Measurements from ENCODE around the gene FBRS. TPM values are rescaled to one million over a fixed set of nuclear protein-coding genes. Genes with fewer than 3 reads are reported as not detected.
A peak's percentile ranks its signal among the peaks of the same experiment; 100 is the strongest.

FBRS gene
- total RNA-seq, 2 experiments from 2014 or later: 36.8 to 89.8 TPM

DNA sequence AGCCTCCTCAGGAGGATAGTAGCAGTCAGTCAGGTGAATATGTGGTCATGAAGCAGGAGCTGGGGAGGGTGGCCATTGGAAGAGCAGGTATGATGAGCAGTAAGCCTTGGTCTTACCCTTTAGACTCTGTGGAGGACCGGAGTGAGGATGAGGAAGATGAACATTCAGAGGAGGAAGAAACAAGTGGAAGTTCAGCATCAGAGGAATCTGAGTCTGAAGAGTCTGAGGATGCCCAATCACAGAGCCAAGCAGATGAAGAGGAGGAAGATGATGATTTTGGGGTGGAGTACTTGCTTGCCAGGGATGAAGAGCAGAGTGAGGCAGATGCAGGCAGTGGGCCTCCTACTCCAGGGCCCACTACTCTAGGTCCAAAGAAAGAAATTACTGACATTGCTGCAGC, 53.5 kb downstream of the FBRS start:
- TSS peak; percentile 82 for BruUV-seq (replicated peaks)
- POLR2A ChIA-PET: interaction anchor here (0.6 to 1.0 kb wide), 3 partner anchors 14 to 154 kb away, joined by 3 to 9 read pairs (median 3); no protein-coding TSS in a partner anchor
- CTCF ChIA-PET (ENCODE audit: unreplicated experiment): no interaction called here
- H3K79me2 ChIP-seq (ENCODE audit: insufficient read depth, low read depth, low read length): 0 out of 2 replicates have a peak, but pooled peaks cover 3% of the 10 kb centered on the region
- peaks cover 95% of the 10 kb centered on the region for H3K36me3 ChIP-seq (ENCODE audit: insufficient read depth, low read length)
- H3K9me3 ChIP-seq (ENCODE audit: low read length): no peaks in the 10 kb centered on the region
- no peak overlapping the region for H3K4me3 ChIP-seq (ENCODE audit: low read depth, low read length, poor library complexity, severe bottlenecking)
- intact Hi-C loops (cut with micrococcal nuclease; ENCODE audit: unreplicated experiment): no loop called here
- no peaks in the 10 kb centered on the region for H3K9me2 ChIP-seq (ENCODE audit: insufficient read depth, low read length)
- H3K4me2 ChIP-seq (ENCODE audit: low read length): no peak overlapping the region
- no peak overlapping the region for H3K27ac ChIP-seq (ENCODE audit: low read depth, low read length, poor library complexity, severe bottlenecking)
- H4K20me1 ChIP-seq (ENCODE audit: insufficient read depth, low read length): no peaks in the 10 kb centered on the region
- no peaks in the 10 kb centered on the region for H3K4me1 ChIP-seq (ENCODE audit: insufficient read depth, low read length, poor library complexity, severe bottlenecking)
- TF ChIP-seq EZH2phosphoT487 (IDR thresholded peaks at IDR 0.05; ENCODE audit: borderline replicate concordance, low read depth, low read length): no peak
- TF ChIP-seq, protein P1, sequence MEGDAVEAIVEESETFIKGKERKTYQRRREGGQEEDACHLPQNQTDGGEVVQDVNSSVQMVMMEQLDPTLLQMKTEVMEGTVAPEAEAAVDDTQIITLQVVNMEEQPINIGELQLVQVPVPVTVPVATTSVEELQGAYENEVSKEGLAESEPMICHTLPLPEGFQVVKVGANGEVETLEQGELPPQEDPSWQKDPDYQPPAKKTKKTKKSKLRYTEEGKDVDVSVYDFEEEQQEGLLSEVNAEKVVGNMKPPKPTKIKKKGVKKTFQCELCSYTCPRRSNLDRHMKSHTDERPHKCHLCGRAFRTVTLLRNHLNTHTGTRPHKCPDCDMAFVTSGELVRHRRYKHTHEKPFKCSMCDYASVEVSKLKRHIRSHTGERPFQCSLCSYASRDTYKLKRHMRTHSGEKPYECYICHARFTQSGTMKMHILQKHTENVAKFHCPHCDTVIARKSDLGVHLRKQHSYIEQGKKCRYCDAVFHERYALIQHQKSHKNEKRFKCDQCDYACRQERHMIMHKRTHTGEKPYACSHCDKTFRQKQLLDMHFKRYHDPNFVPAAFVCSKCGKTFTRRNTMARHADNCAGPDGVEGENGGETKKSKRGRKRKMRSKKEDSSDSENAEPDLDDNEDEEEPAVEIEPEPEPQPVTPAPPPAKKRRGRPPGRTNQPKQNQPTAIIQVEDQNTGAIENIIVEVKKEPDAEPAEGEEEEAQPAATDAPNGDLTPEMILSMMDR (conservative IDR thresholded peaks at IDR 0.05; ENCODE audit: low read length): no peak
- H2AFZ ChIP-seq (ENCODE audit: low read length): no peak overlapping the region
- no peak for DNase-seq (ENCODE audit: low spot score)

DNA sequence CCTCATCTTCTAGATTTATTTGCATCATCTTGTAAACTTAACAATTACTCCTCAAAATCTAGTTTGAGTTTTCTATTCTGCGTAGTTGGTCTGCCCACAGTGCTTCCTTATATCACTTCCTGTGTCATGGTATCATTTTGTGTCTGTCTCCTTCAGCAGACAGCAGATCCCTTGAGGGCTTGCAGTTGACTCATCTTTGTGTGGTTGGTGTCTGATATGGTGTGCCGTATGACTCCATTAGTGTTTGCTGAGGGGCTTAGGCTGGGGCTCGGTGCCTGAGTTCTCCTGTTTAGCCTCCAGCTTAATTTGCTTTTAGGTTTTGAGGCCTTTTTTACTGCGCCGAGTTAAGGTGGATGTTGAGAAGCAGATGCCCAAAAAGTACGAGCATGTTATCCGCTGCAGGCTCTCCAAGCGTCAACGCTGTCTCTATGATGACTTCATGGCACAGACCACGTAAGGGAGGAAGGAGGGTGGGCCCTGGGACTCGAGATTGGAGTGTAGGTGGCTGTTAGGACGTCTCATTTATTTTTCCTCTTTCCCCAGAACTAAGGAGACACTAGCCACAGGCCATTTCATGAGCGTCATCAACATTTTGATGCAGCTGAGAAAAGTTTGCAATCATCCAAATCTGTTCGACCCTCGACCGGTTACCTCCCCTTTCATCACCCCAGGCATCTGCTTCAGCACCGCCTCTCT, 57.7 kb downstream of the FBRS start:
- BruUV-seq (replicated peaks): no TSS peak
- peaks cover 92% of the 10 kb centered on the region for H3K36me3 ChIP-seq (ENCODE audit: insufficient read depth, low read length)

More for the DNA sequence above, 57.7 kb downstream of the FBRS start:
- no peak for DNase-seq (ENCODE audit: low spot score)
- Histone ChIP-seq H3K4me1 (ENCODE audit: insufficient read depth, low read length, poor library complexity, severe bottlenecking) (no peaks in the 10 kb centered on the region), H3K27ac (ENCODE audit: low read depth, low read length, poor library complexity, severe bottlenecking) (no peak overlapping the region), H3K9me3 (ENCODE audit: low read length) (no peaks in the 10 kb centered on the region), H4K20me1 (ENCODE audit: insufficient read depth, low read length) (no peaks in the 10 kb centered on the region), H2AFZ (ENCODE audit: low read length) (no peak overlapping the region), H3K79me2 (ENCODE audit: insufficient read depth, low read depth, low read length) (0 out of 2 replicates have a peak, but pooled peaks cover 10% of the 10 kb centered on the region), H3K4me2 (ENCODE audit: low read length) (no peak overlapping the region), H3K4me3 (ENCODE audit: low read depth, low read length, poor library complexity, severe bottlenecking) (no peak overlapping the region), H3K9me2 (ENCODE audit: insufficient read depth, low read length) (no peaks in the 10 kb centered on the region)
- intact Hi-C loops (cut with micrococcal nuclease; ENCODE audit: unreplicated experiment): no loop called here
- ChIA-PET POLR2A (no interaction called here), CTCF (ENCODE audit: unreplicated experiment) (no interaction called here)
- TF ChIP-seq, protein P1 (conservative IDR thresholded peaks at IDR 0.05; ENCODE audit: low read length): no peak
- no peak for TF ChIP-seq EZH2phosphoT487 (IDR thresholded peaks at IDR 0.05; ENCODE audit: borderline replicate concordance, low read depth, low read length)
